ENCODE measurements around the gene TRAF3.
"Not testable (repeated sequence)": the region's sequence is repeated elsewhere in the genome, so short reads cannot be mapped to it uniquely, and the experiment has no call there.

TRAF3 gene

GRCh38 chr14:102829016-102829548 is 51.8 kb downstream of the TRAF3 start:
- TF ChIP-seq, protein P1, sequence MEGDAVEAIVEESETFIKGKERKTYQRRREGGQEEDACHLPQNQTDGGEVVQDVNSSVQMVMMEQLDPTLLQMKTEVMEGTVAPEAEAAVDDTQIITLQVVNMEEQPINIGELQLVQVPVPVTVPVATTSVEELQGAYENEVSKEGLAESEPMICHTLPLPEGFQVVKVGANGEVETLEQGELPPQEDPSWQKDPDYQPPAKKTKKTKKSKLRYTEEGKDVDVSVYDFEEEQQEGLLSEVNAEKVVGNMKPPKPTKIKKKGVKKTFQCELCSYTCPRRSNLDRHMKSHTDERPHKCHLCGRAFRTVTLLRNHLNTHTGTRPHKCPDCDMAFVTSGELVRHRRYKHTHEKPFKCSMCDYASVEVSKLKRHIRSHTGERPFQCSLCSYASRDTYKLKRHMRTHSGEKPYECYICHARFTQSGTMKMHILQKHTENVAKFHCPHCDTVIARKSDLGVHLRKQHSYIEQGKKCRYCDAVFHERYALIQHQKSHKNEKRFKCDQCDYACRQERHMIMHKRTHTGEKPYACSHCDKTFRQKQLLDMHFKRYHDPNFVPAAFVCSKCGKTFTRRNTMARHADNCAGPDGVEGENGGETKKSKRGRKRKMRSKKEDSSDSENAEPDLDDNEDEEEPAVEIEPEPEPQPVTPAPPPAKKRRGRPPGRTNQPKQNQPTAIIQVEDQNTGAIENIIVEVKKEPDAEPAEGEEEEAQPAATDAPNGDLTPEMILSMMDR (conservative IDR thresholded peaks at IDR 0.05) = no peak
- H3K27ac ChIP-seq = no peak overlapping the region

- H3K27ac ChIP-seq = no peak overlapping the region
- TF ChIP-seq, protein P1 (conservative IDR thresholded peaks at IDR 0.05) = no peak
These were observed 53.3 kb downstream of the TRAF3 start for GRCh38 chr14:102830474-102831045.

GRCh38 chr14:102831163-102831804 is 54.0 kb downstream of the TRAF3 start:
- H3K27ac ChIP-seq = no peak overlapping the region
- TF ChIP-seq, protein P1 (conservative IDR thresholded peaks at IDR 0.05) = no peak

GRCh38 chr14:102833341-102833740 is 56.1 kb downstream of the TRAF3 start:
- TF ChIP-seq, protein P1 (conservative IDR thresholded peaks at IDR 0.05) = no peak
- no peak overlapping the region for H3K27ac ChIP-seq

DNA sequence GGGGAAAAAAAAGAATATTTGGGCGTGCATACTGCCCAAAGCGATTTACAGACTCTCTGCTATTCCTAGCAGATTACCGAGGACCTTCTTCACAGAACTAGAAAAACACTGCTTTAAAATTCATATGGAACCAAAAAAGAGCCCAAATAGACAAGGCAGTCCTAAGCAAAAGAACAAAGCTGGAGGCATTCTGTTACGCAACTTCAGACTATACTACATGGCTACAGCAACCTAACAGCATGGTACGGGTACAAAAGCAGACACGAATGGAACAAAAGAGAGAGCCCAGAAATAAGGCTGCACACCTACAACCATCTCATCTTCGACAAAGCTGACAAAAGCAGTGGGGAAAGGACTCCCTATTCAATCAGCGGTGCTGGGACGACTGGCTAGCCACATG is 56.7 kb downstream of the TRAF3 start:
- TF ChIP-seq, protein P1 (conservative IDR thresholded peaks at IDR 0.05) = no peak
- no peak overlapping the region for H3K27ac ChIP-seq

DNA sequence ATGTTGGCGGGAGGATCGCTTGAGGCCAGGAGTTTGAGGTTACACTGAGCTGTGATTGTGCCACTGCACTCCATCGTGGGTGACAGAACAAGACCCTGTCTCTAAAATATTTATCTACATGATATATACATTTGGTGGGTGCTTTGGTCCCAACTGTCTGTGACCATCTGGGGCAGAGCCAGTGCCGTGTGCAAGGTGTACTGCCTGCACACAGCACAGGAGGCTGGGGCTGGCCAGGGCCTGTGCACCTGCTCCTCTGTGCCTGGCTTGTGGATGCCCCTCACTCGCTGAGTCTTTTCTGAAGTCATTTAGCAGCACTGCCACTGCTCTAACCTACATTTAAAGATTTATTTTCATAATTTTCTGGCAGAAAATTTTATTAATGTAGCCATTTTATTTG is 58.7 kb downstream of the TRAF3 start:
- TF ChIP-seq, protein P1 (conservative IDR thresholded peaks at IDR 0.05) = no peak
- H3K27ac ChIP-seq = no peak overlapping the region

GRCh38 chr14:102837120-102837519 is 59.9 kb downstream of the TRAF3 start:
- H3K27ac ChIP-seq = not testable (repeated sequence)

GRCh38 chr14:102838501-102838900 is 61.3 kb downstream of the TRAF3 start:
- TF ChIP-seq, protein P1 (conservative IDR thresholded peaks at IDR 0.05) = no peak
- no peak overlapping the region for H3K27ac ChIP-seq

Data from VCaP (cell line).